Embryonic facial prominence (tissue), 1 donor: ENCODE measurements around the gene MAP1LC3A.
"Not testable (repeated sequence)": the region's sequence is repeated elsewhere in the genome, so short reads cannot be mapped to it uniquely, and the experiment has no call there.

Experiments
- DNase-seq: peaks from one replicate; pipeline ENCODE4 v3.0.0-alpha.2; 2016; ENCODE audit errors: extremely low spot score

MAP1LC3A gene

DNA sequence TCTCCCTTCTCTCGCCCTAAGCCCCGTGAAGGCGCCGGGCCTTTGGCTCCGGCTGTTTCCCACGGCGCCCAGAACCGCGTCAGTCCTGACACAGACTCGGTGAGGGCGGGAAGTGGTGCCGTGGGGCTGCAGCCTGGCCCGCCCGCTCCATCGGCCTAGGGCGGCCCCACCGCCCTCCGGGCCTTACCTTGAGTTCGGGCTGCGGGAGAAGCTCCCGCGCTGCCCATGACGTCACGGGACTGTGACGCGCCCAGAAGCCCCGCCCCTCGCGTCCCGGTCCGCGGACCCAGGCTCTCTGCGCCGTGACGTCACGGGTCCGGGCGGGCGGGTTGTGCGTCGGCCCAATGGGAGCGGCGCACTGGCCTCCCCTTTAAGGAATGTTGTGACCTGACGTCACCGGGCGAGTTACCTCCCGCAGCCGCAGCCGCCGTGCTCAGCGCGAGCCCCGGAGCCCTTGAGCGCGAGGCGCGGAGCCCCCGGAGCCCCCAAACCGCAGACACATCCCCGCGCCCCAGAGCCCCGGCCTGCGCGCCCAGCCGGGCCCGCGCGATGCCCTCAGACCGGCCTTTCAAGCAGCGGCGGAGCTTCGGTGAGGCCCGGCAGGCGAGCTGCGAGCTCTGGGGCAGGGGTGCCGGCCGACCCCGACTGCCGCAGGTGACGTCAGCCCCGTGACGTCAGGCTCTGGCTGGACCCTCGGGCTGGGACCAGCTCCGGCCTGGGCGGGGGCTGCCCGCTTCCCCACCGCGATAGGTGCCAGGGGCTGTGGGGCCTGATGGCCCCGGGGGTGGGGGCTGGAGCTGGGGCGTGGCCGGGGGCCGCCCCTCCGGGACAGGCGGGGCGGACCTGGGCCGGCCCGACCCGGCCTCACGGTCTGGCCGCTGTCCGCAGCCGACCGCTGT is at the start of gene MAP1LC3A:
Gene MAP1LC3A, plus strand, starts transcription at position 399 of the 899 bp plus-strand sequence. Its CDS starts 151 bp downstream, at position 550.
- DNase-seq: peak; percentile 92

DNA sequence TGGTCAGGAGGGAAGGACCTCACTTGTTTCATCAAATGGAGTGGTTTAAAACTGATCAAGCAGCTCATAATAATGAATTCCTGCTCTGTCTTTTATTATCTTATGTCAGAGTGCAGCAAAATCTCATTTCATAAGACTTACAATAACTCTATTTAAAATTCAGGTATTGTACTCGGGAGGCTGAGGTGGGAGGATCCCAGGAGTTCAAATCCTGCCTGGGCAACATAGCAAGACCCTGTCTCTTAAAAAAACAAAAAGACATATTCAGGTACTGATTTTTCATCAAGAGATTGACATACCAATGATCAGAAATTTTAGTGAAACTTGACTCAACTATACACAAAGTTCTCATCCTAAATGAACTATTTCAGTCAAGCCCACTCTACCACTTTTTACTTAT is 47.9 kb upstream of the MAP1LC3A start:
- no peak for DNase-seq

DNA sequence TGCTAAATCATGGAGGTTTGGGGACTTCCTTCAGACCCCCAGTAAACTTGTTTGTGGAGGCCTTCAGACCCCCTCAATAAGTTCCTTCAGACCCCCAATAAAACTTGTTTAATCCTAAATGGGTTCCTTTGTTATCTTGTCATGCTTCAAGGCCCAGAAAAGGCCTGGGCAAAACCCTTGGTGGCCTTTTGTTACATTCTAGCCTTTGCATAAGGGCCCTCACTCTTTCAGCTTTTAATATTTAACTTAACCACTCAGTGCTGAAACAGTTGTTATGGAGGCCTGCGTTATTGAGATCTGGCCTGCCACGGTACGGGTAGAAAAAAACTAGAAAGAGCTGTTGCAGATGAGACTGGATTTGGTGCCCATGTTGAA is 46.6 kb upstream of the MAP1LC3A start:
- no peak for DNase-seq

DNA sequence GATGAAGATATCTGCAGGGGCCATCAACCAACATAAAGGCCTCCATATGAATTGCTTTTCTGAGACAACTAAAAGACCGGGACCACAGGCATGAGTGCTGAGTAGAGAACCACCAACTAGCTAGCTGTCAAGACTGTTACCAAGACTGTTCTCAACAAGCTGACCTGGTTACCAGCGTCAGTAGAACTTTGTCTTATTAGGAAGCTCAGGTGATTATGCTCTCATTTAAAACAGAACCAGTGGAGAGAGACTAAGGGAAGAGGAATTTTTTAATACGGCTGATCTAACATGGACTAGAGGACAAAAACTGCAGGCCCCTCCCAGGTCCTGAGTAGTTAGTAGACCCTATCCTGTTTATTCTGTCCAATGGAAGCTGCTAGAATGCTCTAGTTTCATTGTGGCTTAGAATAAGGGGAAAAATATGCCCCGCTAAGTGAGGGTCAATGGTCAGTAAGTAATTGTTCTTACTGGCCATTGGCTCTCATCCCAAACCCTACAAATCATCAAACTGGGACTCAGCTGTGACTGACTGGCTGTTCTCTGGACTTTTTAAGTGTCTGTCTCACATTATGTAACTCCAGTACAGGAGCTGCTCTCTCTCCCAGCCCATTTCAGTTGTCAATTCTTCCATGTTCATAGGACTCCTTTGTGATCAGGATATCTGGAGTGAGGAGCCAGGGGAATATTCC is 46.1 kb upstream of the MAP1LC3A start:
- DNase-seq: no peak

DNA sequence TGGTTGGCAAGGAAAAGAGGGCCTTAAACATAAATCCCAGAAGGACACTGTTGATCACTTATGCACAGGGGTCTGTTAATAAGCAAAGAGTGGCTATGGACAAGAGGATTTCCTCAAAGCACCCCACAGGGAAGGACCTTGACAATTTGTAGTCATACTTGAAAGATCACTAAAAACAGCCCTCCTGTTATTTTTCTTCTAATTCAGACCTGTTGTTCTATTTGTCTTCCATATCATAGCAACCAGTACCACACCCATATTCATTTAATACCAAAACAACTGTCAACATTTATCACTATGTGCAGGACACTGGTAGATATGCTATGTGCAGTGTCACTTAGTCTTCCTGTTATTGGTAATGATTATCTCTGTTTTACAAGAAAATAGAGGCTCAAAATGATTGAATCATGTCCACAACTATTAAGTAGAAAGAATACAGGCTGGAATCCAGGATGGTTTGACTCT is 45.5 kb upstream of the MAP1LC3A start:
- no peak for DNase-seq

DNA sequence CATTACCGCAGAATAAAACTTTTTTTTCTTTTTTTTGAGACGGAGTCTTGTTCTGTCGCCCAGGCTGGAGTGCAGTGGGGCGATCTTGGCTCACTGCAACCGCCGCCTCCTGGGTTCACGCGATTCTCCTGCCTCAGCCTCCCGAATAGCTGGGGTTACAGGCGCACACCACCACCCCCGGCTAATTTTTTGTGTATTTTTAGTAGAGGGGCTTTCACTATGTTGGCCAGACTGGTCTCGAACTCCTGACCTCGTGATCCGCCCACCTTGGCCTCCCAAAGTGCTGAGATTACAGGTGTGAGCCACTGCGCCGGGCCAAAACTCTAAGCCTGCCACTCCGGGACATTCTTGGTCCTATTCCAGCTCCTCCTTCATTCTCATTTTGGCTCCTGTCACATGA is 44.5 kb upstream of the MAP1LC3A start:
- not testable (repeated sequence) for DNase-seq

DNA sequence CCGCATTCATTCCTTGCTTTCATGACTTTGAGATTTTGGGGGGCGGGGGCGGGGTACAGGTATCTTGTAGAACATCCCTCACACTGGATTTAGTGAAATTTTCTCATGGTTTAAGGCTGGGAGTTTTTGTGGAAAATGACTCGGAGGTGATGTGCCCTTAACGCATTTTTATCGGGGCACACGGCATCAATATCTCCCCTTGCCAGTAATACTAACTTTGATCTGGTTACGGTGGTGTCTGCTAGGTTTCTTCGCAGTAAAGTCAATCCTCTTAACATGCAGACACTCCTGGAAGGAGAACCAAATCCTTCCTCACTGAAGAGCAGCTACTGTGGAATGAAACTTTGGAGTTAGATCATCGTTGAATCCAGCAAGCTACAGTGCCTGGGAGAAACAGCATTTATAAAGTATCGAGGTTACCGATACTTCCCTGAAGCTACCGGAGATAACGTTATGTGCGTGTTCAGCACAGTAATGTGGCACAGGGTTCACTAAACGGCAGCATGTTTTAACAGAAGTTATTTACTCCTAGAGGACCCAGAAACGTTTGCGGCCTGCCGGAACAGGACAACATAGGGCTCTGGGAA is 43.5 kb upstream of the MAP1LC3A start:
- DNase-seq: no peak

DNA sequence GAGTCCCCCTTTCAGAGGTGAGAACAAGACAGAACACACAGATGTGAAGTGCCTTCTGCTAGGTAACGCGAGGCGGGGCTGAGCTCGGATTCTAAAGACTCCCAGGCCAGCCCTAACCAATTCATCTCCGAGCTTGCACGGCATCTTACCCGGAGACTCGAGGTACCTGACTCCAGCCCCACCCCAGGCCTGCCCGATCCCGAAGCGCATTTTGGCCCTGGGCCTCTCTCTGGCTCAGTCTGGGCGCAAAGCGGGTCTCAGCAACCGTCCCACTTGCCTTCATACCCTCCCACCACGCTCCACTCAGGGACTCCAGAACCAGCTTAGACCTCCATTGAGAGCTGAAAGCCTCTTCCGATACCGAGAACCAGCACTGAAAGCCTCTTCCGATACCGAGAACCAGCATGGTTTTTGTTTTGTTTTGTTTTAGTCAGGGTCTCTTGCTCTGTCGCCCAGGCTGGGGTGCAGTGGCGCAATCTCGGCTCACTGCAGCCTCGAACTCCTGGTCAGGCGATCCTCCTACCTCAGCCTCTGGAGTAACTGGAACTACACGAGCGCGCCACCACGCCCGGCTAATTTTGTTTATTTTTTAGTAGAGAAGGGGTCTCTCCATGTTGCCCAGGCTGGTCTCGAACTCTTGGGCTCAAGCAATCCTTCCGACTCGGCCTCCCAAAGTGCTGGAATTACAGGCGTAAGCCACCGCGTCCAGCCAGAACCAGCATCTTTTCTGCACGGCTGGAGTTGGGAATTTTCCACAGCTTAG is 42.9 kb upstream of the MAP1LC3A start:
- DNase-seq: no peak

DNA sequence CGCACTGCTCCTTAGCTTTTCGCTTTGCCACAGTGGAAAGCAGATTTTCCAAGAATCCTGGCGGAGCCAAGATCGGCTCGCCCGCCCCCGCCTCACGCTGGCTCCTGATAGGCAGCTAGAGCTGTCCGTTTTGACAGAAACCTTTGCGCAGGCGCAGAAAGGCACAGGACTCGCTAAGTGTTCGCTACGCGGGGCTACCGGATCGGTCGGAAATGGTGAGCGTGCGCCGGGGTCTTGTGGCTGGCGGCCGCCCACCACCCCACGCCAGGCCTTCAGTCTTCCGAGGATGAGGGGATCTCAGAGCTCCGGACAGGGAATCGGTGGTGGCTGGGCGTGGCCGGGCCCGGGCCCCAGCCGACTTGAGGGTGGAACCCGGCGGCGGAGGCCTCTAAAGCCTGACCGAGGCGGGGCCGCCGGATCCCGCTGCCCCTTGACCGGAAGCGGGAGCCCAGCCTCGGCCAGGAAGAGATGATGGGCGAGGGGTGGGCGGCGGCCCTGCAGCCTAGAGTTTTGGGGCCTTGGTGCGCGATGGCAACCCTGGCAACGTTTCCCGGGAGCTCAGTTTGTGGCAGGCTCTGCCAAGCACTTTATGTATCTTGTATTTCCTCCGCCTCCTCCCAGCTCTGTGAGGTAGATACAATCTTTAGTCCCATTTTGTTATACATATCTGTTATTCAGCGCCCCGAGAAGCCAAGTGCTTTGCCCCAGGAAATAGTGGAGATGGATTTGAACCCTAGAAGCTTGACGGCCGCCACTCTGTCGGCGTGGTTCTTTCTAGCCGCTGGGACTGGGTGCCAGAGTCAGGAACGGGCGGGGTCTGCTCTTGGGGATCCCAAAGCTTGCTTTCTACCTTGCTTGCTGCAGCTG is 42.0 kb upstream of the MAP1LC3A start, which contains the start of gene DYNLRB1:
Gene DYNLRB1, plus strand, starts transcription at position 176 of the 867 bp plus-strand sequence. Its CDS starts 37 bp downstream, at position 213.
- DNase-seq: peak; percentile 94

DNA sequence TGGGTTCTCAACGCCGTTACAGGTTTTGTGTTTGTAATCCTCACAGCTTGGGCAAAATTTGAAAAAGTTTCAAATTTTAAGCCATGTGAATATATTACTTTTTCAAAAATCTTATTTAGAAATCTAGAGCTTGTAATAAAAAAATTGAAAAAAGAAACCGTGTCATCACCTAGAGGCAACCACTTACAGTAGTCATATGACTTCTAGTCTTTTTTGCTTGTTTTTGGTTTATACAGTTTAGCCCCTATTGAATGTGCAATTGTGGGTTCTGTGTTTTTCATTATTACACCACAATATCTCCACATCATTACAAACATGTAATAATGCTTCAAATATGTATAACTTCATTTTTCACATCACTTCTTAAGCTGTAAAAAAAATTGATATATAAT is 41.4 kb upstream of the MAP1LC3A start:
- no peak for DNase-seq

DNA sequence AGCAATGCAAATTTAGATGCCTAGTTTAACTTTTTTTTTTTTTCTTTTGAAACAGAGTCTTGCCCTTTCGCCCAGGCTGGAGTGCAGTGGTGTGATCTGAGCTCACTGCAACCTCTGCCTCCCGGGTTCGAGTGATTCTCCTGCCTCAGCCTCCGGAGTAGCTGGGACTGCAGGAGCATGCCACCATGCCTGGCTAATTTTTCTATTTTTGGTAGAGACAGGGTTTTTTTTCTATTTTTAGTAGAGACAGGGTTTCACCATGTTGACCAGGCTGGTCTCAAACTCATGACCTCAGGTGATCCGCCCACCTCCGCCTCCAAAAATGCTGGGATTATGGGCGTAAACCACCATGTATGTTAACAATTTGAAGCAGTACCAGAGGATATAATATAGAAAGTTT is 39.7 kb upstream of the MAP1LC3A start:
- DNase-seq: not testable (repeated sequence)

DNA sequence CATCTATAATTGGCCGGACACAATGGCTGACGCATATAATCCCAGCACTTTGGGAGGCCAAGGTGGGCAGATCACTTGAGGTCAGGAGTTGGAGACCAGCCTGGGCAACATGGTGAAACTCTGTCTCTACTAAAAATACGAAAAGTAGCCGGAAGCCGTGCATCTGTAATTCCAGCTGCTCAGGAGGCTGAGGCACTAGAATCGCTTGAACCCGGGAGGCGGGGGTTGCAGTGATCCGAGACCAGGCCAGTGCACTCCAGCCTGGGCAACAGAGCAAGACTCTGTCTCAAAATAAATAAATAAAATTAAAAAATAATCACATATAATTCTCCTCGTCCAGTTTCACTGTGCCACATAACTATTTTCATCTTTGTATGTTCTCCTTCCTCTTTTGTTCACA is 38.7 kb upstream of the MAP1LC3A start:
- not testable (repeated sequence) for DNase-seq

DNA sequence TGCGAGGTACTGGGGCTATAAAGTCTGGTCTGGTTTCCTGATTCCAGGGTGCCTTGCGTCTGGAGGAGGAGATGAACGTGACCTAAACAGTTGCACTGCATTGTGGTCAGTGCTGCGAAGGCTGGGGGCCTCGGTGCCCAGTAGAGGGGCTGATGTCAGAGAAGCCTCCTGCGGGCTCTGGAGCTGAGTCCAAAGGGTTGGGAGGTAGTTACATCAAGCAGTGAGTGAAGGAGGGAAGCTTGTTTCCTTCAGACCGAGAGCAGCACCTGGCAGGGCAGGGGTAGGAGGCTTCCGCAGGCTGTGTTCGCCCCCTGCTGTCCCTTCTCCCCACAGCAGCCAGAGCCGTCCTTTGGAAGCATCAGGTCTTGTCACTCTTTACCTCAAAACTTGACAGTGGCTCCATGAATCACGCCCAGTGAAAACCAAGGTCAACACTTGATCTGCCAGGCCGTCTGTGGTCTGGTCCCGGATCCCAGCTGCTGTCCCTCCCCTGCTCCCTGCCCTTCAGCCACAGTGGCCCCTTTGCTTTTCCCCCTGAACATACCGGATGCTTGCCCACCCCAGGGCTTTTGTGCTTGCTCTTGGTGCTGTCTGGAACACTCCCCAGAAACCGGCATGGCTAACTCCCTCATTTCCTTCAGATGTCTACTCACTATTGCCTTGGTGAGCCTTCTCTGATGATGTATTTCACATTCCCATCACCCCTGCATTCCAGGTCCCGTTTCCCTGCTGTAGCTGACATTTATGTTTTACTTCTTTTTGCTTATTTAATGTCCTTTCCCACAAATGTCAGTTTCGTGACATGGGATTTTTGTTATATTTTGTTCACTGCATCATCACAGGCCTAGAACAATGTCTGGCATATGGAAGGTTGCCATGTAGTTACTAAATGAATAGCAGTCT is 35.3 kb upstream of the MAP1LC3A start:
- no peak for DNase-seq

DNA sequence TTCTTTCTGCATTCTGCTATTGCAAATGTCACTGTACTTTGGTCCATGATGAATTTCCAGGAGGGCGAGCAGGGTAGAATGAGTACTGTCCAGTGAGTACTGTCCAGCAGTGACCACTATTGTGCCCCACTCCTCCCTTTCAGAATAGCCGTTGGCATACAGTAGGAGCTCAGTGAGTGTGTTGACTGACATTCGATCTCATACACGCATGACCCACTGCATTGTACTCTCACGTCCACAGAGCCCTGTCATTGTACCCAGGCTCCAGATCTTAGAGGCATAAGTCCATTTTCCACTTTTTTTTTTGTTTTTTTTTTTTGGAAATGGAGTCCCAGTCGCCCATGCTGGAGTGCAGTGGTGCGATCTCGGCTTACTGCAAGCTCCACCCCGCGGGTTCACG is 34.1 kb upstream of the MAP1LC3A start:
- no peak for DNase-seq

DNA sequence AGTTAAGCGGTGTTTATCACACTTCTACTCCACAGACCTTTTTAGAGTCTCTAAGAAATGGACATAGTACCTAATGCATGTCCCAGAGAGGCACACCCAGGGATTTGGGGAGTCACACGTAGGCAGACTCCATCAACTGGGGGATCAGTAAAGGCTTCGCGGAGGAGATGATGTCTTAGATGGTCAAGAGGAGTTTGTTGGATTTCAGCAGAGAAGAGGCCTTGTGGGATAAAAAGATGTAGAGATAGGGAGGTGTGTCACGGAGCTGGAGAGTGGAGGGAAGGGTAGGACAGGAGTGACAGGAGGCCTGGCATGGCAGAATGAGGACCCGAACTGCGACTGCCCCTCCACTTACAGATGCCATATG is 33.2 kb upstream of the MAP1LC3A start:
- DNase-seq: no peak

DNA sequence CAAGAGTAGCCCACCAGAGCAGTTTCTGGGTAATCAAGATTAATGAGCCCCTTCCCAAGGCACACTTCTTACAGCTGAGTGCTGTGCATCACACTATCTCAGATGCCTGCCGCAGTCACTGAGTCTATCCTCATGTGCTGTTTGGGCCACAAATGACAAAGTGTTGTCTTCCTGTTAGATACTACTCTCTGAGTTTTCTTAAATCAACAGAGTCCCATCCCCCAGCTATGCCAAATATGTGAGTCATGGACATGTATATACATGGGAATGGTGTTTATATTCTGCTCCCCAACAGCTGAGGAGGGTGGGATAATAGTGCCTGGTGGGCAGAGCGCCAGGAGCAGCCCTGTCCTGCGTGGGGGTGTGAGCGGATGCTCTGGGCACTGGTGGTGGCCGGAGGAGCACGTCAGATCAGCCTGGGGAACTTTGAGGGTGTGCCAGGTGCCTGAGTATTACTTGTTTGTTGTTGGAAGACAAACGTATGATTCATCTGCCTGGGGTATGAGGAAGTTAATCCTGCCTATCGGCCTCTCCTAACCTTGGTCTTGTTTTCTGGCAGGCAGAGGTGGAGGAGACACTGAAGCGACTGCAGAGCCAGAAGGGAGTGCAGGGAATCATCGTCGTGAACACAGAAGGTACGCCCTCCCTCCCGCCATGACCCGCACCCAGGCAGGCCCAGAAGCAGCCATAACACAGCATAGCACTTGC is 32.7 kb upstream of the MAP1LC3A start:
- peak; percentile 18 for DNase-seq

DNA sequence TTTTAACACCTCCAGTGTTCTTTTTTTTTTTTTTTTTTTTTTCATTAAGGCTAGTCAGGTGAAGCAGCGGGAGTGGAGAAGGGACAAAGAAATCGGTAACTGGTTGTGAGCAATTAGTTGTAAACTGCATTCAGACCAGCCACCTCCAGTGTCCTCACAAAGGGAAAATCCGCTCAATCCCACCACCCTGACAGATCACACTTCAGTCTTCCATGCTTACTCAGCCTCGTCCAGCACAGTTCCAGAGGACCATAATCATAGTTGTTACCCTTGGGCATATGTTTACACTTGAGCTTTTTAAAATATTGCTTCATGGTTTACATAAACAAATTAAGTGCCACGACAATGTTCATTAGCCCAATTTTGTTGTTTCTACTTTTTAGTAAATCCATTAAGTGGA is 32.1 kb upstream of the MAP1LC3A start:
- DNase-seq: no peak

DNA sequence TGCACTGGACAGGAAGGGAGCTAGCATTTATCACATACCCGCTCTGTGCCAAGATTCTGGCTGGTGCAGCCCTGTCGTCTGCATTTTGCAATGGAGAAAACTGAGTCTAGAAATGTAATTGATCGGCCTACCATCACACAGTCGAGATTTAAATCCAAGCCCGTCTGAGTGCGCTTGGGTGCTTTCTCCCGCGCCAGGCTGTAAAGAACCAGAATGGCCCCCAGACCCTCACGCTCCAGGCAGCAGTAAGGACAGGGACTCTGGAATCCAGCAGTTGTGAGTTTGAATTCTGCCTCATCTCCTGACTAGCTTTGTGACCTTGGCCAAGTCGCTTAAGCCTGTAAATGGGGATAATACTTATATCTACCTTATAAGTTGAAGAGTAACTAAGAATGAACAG is 31.5 kb upstream of the MAP1LC3A start:
- no peak for DNase-seq

DNA sequence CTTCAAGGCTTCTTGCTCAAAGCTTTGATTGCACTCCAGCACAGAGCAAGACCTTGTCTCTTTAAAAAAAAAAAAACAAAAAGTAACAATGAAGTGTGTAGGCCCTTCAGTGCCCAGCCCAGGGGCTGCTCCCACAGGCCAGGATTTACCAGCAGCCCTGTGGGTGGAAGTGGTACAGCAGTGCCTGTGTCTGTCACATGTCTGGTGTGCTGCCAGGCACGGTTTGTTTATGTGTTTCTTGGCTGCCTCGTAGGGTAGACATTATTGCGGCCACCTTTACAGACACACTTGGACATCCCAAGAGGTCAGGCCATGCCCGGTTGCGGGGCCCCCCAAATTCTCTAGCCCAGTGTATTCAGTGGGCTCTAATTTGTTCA is 29.6 kb upstream of the MAP1LC3A start:
- no peak for DNase-seq
